RWPE2 (cell line): Measurements from ENCODE around the gene NUMB.

ENCODE experiments used
- ATAC-seq: fragments of 200-7000 bp; cut with Tn5 transposase; 3 replicates; pipeline ENCODE4 v1.9.1; 2021; ENCODE audit warnings: low read depth
- DNase-seq: peaks from one replicate; pipeline ENCODE4 v3.0.0-alpha.2; 2020; ENCODE audit warnings: low spot score
- H3K27ac ChIP-seq: fragments of 450-650 bp; 2 replicates; pipeline ENCODE4 v1.5.1; 2017; ENCODE audit warnings: mild to moderate bottlenecking; ENCODE audit not compliant: poor library complexity, severe bottlenecking
- H3K27me3 ChIP-seq: fragments of 250-450 bp; sonication (Bioruptor Pico); 2 replicates; pipeline ENCODE4 v1.5.1; 2021; ENCODE audit warnings: mild to moderate bottlenecking, moderate library complexity; ENCODE audit not compliant: insufficient read depth, poor library complexity, severe bottlenecking
- H3K36me3 ChIP-seq: fragments of 250-450 bp; sonication (Bioruptor Pico); 2 replicates; pipeline ENCODE4 v1.5.1; 2020; ENCODE audit warnings: low read depth, mild to moderate bottlenecking, moderate library complexity
- H3K4me1 ChIP-seq: fragments of 250-450 bp; sonication (Bioruptor Pico); 2 replicates; pipeline ENCODE4 v1.5.1; 2021; ENCODE audit warnings: mild to moderate bottlenecking, moderate library complexity; ENCODE audit not compliant: insufficient read depth, poor library complexity, severe bottlenecking
- H3K4me3 ChIP-seq: fragments of 250-450 bp; sonication (Bioruptor Pico); 2 replicates; pipeline ENCODE4 v1.5.1; 2021; ENCODE audit warnings: mild to moderate bottlenecking, moderate library complexity; ENCODE audit not compliant: severe bottlenecking
- H3K9me3 ChIP-seq: fragments of 250-450 bp; sonication (Bioruptor Pico); 2 replicates; pipeline ENCODE4 v1.5.1; 2021; ENCODE audit warnings: mild to moderate bottlenecking, moderate library complexity; ENCODE audit not compliant: severe bottlenecking
- TF ChIP-seq, protein P1 (sequence below): fragments of 450-650 bp; IDR thresholded peaks from one replicate; pipeline ENCODE4 v1.5.1; 2017; ENCODE audit warnings: mild to moderate bottlenecking, moderate library complexity; ENCODE audit not compliant: poor library complexity, severe bottlenecking

The NUMB gene

DNA sequence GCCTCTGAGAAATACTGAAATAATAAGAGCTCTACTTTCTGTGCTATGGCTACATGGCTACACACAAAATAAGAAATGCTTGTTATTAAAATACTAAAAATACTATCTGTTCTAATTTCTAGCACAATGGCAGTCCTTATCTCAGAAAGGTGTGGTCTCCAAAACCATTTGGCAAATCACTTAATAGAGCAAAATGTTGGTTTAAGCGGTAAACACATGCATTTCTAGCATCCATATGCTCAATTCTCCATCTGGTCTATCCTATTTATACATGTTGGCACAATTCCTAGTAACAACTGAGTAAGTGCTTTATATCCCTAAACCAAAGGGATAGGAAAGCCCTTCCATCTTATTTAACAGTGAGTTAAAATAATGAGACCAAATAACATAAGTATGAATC is 114.0 kb downstream of the NUMB start:
- Histone ChIP-seq H3K36me3 (no peaks in the 10 kb centered on the region), H3K4me1 (no peaks in the 10 kb centered on the region), H3K27me3 (no peaks in the 10 kb centered on the region), H3K4me3 (no peak overlapping the region), H3K9me3 (no peaks in the 10 kb centered on the region), H3K27ac (no peak overlapping the region)
- no peak for DNase-seq
- TF ChIP-seq, protein P1, sequence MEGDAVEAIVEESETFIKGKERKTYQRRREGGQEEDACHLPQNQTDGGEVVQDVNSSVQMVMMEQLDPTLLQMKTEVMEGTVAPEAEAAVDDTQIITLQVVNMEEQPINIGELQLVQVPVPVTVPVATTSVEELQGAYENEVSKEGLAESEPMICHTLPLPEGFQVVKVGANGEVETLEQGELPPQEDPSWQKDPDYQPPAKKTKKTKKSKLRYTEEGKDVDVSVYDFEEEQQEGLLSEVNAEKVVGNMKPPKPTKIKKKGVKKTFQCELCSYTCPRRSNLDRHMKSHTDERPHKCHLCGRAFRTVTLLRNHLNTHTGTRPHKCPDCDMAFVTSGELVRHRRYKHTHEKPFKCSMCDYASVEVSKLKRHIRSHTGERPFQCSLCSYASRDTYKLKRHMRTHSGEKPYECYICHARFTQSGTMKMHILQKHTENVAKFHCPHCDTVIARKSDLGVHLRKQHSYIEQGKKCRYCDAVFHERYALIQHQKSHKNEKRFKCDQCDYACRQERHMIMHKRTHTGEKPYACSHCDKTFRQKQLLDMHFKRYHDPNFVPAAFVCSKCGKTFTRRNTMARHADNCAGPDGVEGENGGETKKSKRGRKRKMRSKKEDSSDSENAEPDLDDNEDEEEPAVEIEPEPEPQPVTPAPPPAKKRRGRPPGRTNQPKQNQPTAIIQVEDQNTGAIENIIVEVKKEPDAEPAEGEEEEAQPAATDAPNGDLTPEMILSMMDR: no peak
- ATAC-seq: no peak

DNA sequence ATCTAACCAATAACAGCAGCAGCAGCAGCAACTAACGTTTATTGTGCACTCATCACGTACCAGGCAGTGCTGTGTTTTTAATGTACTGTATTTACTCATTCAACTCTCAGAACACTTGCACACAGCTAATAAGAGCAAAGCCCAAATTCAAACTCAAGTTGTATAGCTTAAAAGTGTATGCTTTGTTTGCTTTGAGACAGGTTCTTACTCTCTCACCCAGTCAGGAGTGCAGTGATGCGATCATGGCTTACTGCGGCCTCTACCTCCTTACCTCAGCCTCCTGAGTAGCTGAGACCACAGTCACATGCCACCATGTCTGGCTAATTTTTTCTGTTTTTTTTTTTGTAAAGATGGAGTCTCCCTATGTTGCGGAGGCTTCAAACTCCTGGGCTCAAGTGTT is 115.7 kb downstream of the NUMB start:
- H3K9me3 ChIP-seq: no peaks in the 10 kb centered on the region
- no peaks in the 10 kb centered on the region for H3K27me3 ChIP-seq
- ATAC-seq (no peak), DNase-seq (no peak)
- H3K4me1 ChIP-seq: no peaks in the 10 kb centered on the region
- TF ChIP-seq, protein P1: no peak
- no peak overlapping the region for H3K27ac ChIP-seq
- H3K36me3 ChIP-seq: no peaks in the 10 kb centered on the region
- H3K4me3 ChIP-seq: no peak overlapping the region

DNA sequence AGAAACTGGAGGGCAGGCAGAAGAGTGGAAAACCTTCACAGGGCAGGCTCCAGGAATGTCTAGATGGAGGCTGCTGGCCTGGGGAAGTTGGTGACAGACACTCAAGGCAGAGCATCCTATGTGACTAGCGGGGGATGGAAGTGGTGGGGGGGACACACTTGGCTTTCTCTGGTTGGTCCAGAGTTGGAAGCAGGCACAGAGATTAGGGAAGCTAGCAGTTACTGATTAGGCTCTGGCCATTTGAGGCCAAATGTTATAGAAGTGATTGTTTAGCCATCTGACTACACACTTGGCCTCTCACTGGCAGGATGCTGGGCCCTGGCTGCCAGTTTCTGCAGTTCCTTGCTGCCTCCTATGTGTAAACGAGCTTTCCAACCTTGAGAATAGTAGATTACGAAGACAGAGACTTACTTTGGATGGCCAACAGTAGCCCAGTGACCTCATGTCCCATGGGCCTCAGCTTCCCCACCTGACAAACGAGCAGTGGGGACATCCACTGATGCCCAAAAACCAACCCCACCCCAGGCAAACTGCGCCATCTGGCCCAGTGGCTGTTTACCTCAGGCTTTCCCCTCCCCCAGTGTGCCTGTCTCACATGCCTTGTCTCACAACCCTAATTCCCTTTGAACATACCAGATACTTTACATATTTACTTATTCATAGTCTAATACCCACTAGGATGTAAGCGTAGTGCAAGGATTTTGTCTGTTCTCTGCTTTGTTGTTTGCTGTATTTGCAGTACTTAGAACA is 118.3 kb downstream of the NUMB start:
- TF ChIP-seq, protein P1: no peak
- no peaks in the 10 kb centered on the region for H3K9me3 ChIP-seq
- DNase-seq (no peak), ATAC-seq (no peak)
- H3K36me3 ChIP-seq: no peaks in the 10 kb centered on the region
- no peaks in the 10 kb centered on the region for H3K27me3 ChIP-seq
- H3K4me3 ChIP-seq: no peak overlapping the region
- no peaks in the 10 kb centered on the region for H3K4me1 ChIP-seq
- no peak overlapping the region for H3K27ac ChIP-seq

DNA sequence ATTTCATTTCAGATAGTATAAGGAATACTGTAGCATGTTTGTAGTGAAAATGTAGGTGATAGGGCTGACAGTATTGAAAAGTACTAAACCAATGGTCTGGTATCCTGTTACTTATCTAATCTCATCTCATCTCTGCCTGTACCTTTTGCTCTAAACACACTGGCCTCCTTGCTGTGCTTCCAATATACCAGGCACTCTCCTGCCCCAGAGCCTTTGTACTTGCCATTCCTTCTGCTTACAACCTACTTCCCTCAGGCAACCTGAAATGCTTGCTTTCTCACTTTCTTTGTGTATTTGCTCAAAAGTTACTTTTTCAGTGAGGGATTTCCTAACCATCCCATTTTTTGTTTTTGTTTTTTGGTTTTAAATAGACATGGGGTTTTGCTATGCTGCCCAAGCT is 119.1 kb downstream of the NUMB start:
- Histone ChIP-seq H3K27ac (no peak overlapping the region), H3K27me3 (no peaks in the 10 kb centered on the region), H3K36me3 (no peaks in the 10 kb centered on the region), H3K4me1 (no peaks in the 10 kb centered on the region), H3K9me3 (no peaks in the 10 kb centered on the region), H3K4me3 (no peak overlapping the region)
- no peak for ATAC-seq
- TF ChIP-seq, protein P1: no peak
- no peak for DNase-seq

DNA sequence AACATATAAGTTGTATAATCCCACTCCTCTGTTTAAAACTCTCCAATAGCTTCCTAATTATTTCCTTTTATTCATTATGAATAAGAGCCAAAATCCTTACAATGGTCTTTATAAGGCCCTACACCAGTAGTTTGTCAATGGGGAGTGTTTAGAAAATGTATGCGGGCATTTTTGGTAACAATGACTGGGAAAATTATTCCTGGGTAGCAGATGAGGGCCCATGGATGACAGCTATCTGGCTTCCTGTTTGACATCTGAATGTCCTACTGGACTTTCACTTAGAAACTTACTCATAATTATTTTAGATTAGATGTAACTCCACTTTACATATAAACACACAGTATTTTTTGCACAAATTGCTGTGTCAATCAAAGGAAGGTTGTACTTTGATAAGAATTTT is 119.8 kb downstream of the NUMB start:
- no peaks in the 10 kb centered on the region for H3K4me1 ChIP-seq
- H3K27ac ChIP-seq: no peak overlapping the region
- no peaks in the 10 kb centered on the region for H3K36me3 ChIP-seq
- no peaks in the 10 kb centered on the region for H3K27me3 ChIP-seq
- no peak for DNase-seq
- ATAC-seq: no peak
- H3K4me3 ChIP-seq: no peak overlapping the region
- TF ChIP-seq, protein P1: no peak
- H3K9me3 ChIP-seq: no peaks in the 10 kb centered on the region
